Tibial artery (tissue), 4 donors: ENCODE measurements around the gene DUOXA1.

Source experiments
- DNase-seq, 2 donors: peaks; one replicate each; pipeline ENCODE4 v3.0.0-alpha.2; 2019
- H3K27ac ChIP-seq, 2 donors: fragments of 200-600 bp; sonication (generic) in 1 of 2; 1 replicate in 1 of 2; 2 replicates in 1 of 2; pipeline ENCODE4 v1.5.1; 2018 to 2019; ENCODE audit warnings: mild to moderate bottlenecking in 1 of 2
- H3K27me3 ChIP-seq, 2 donors: fragments of 200-600 bp; sonication (generic) in 1 of 2; one replicate each; pipeline versions ENCODE4 v1.5.1 to v1.6.0; 2016 to 2019
- H3K36me3 ChIP-seq, 3 donors: fragments of 200-600 bp; sonication (generic) in 2 of 3; one replicate each; pipeline ENCODE4 v1.5.1; 2016 to 2019; ENCODE audit warnings: mild to moderate bottlenecking in 2 of 3
- H3K4me1 ChIP-seq, 4 donors: fragments of 200-600 bp; sonication (generic) in 2 of 4; 1 replicate in 3 of 4; 2 replicates in 1 of 4; pipeline ENCODE4 v1.5.1; 2016 to 2019
- H3K4me3 ChIP-seq, 2 donors: fragments of 200-600 bp; sonication (generic) in 1 of 2; 1 replicate in 1 of 2; 2 replicates in 1 of 2; pipeline ENCODE4 v1.5.1; 2018 to 2019; ENCODE audit warnings: mild to moderate bottlenecking in 2 of 2
- H3K9me3 ChIP-seq, 3 donors: fragments of 200-600 bp; sonication (generic) in 1 of 3; one replicate each; pipeline ENCODE4 v1.5.1; 2016 to 2019
- intact Hi-C: fragments of 100-400 bp; cut with DNase I; formaldehyde crosslinking; loops from one replicate; pipeline ENCODE4 v1.15.0; 2023; ENCODE audit warnings: low total_unique reads
- TF ChIP-seq, protein P1 (sequence below), 2 experiments: fragments of 200-600 bp in 1 of 2; fragments of 450-650 bp in 1 of 2; IDR thresholded peaks; one replicate each; pipeline ENCODE4 v1.5.1; 2017 to 2019; ENCODE audit warnings: antibody characterized with exemption in 2 of 2, mild to moderate bottlenecking in 1 of 2, moderate library complexity in 1 of 2

The DUOXA1 gene

DNA sequence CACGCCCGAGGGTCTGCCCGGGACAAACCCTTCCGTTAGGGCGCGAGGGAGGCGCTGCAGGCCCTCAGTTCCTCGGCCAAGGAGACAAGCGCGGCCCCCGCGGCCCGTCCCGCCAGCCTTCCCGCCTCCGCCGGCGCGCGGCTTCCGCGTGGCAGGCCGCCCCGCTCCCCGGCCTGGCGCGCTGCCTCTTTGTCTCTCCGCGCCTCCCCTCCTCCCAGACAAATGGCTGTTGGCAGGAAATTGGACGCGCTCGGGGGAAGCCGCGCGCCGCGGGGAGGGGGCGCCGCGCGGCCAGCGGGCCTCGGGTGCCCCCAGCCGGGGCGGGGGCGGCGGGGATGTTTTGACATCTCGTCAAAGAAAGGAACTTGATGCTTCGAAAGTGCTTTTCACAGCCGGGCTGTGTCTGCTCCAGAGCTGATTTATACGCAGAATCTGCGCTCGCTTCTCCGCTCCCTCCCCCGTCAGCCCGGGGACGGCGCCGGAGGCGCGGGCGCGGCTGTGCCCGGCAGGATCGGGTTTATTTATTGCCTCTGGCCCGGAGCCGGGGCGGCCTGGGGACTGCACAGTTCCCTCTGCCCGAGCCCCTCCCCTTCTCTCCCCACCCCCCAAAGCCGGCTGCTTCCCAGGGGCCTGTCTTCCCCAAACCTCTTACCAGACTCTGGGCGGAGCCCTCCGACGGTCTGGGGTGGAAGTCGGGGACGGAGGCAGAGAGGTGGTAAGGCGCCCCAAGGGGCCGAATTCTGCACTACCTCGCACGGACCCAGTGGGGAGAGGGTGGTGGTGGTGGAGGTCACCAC lies 37.4 kb upstream of the DUOXA1 start:
- peak; percentile 89 to 92 for DNase-seq
- H3K36me3 ChIP-seq = peaks cover 0 to 4% (median 0%) of the 10 kb centered on the region in 3 donors
- H3K9me3 ChIP-seq = no peaks in the 10 kb centered on the region
- H3K4me3 ChIP-seq = peak overlapping the region; percentile 67 to 75
- intact Hi-C loops = loop anchor here (2.0 to 10.0 kb wide), 3 partner anchors 35 to 478 kb away; a partner anchor contains a TSS
- no peaks in the 10 kb centered on the region for H3K27me3 ChIP-seq
- peak overlapping the region; percentile 97 for H3K27ac ChIP-seq
- H3K4me1 ChIP-seq = peaks cover 0 to 26% (median 14%) of the 10 kb centered on the region in 4 donors
- TF ChIP-seq, protein P1, sequence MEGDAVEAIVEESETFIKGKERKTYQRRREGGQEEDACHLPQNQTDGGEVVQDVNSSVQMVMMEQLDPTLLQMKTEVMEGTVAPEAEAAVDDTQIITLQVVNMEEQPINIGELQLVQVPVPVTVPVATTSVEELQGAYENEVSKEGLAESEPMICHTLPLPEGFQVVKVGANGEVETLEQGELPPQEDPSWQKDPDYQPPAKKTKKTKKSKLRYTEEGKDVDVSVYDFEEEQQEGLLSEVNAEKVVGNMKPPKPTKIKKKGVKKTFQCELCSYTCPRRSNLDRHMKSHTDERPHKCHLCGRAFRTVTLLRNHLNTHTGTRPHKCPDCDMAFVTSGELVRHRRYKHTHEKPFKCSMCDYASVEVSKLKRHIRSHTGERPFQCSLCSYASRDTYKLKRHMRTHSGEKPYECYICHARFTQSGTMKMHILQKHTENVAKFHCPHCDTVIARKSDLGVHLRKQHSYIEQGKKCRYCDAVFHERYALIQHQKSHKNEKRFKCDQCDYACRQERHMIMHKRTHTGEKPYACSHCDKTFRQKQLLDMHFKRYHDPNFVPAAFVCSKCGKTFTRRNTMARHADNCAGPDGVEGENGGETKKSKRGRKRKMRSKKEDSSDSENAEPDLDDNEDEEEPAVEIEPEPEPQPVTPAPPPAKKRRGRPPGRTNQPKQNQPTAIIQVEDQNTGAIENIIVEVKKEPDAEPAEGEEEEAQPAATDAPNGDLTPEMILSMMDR (IDR thresholded peaks at IDR 0.05) = peak; percentile 60 to 70

DNA sequence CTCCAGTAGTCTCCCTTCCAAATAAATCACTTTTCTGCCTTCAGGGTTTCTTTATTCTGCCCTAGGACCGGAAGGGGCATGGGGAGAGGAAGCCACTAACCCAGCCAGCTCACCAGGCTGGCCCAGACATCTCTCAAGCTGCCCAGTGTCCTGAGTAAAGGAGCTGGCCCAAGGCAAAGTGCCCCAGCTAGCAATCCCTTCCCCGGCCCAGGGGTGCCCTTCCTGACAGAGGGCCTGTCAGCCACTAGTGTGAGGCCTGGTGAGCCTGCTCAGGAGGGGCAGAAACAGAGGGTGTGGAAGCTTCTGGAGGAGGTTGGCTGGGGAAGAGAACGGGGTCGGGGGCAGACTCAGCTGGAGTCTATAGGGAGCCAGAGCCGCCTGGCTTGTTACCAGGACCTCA lies 35.9 kb upstream of the DUOXA1 start:
- no peak for DNase-seq
- Histone ChIP-seq H3K27me3 (no peaks in the 10 kb centered on the region), H3K27ac (peak overlapping the region in 1 of 2 donors; percentile 97), H3K4me1 (peaks cover 0 to 26% (median 14%) of the 10 kb centered on the region in 4 donors), H3K9me3 (no peaks in the 10 kb centered on the region), H3K36me3 (no peaks in the 10 kb centered on the region), H3K4me3 (no peak overlapping the region)
- intact Hi-C loops = loop anchor here (5.0 to 10.0 kb wide), 2 partner anchors 37 to 479 kb away; no protein-coding TSS in a partner anchor
- TF ChIP-seq, protein P1 (IDR thresholded peaks at IDR 0.05) = no peak

DNA sequence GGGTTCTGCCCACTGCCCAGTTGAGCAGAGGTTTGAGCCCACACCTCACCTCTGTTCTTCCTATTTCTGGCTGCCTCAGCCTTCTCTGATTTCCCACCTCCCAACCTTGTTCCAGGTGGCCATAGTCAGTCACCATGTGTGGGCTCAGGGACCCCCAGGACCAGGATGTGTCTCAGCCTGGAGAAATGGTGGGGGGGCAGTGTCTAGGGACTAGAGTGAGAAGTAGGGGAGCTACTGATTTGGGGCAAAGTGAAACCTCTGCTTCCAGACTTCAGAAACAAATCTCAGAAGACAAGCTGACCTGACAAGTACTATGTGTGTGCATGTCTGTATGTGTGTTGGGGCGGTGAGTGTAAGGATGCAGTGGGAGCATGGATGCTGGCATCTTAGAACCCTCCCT lies 35.2 kb upstream of the DUOXA1 start:
- Histone ChIP-seq H3K4me3 (no peak overlapping the region), H3K27me3 (no peaks in the 10 kb centered on the region), H3K27ac (no peak overlapping the region), H3K4me1 (peaks cover 0 to 26% (median 14%) of the 10 kb centered on the region in 4 donors), H3K9me3 (no peaks in the 10 kb centered on the region), H3K36me3 (no peaks in the 10 kb centered on the region)
- TF ChIP-seq, protein P1 (IDR thresholded peaks at IDR 0.05) = no peak
- DNase-seq = no peak
- intact Hi-C loops = loop anchor here (5.0 to 10.0 kb wide), 2 partner anchors 37 to 480 kb away; no protein-coding TSS in a partner anchor

DNA sequence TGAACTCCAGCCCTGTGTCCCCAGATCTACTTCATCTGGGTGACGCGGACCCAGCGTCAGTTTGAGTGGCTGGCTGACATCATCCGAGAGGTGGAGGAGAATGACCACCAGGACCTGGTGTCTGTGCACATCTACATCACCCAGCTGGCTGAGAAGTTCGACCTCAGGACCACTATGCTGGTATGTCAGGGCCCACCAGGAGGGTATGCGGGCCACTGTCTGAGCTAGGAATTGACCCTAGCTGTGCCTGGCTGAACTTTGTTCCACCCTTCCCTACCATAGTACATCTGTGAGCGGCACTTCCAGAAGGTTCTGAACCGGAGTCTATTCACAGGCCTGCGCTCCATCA lies 33.8 kb upstream of the DUOXA1 start:
- H3K27me3 ChIP-seq = no peaks in the 10 kb centered on the region
- H3K9me3 ChIP-seq = no peaks in the 10 kb centered on the region
- intact Hi-C loops = loop anchor here (10.0 kb wide), 1 partner anchor 481 kb away; no protein-coding TSS in a partner anchor
- no peak overlapping the region for H3K27ac ChIP-seq
- no peak overlapping the region for H3K4me3 ChIP-seq
- no peak for DNase-seq
- TF ChIP-seq, protein P1 (IDR thresholded peaks at IDR 0.05) = no peak
- H3K4me1 ChIP-seq = peaks cover 0 to 22% (median 14%) of the 10 kb centered on the region in 4 donors
- no peaks in the 10 kb centered on the region for H3K36me3 ChIP-seq

DNA sequence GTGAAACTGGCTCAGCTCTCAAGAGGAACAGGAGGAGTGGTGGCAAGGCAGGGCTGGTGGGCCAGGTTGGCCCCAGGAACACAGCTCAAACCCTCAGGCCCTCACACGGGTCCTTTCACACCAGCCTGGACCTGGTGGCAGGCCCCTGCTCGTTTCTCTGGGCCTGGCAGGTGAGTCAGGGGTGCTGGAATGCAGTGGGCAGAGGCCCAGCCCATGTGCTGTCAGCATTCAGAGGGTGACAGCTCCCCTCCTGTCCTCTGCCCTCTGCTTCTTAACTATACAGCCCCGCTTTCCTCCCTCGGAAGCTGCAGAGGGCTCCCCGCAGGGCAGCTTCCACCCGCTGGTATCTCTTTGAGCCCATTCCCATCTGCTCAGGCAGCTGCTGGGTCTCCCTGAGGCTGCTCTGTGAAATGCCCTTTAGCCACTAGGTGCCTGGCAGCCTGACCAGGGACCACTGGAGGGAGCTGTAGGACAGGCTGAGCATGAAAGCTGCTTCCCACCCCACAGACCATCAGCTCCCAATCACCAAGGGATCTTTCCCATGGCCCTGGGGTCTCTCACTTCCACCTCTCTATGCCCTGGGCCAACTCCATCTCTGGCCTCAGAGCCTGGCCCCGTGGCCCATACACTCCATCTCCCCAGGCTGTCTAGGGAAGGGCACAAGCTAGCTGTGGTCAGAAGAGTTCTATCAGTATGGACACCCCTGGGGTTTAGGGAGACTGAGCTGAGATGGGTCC lies 33.3 kb upstream of the DUOXA1 start:
- intact Hi-C loops = loop anchor here (10.0 kb wide), 1 partner anchor 482 kb away; no protein-coding TSS in a partner anchor
- Histone ChIP-seq H3K9me3 (no peaks in the 10 kb centered on the region), H3K27ac (no peak overlapping the region), H3K36me3 (no peaks in the 10 kb centered on the region), H3K27me3 (no peaks in the 10 kb centered on the region), H3K4me3 (no peak overlapping the region), H3K4me1 (peaks cover 0 to 20% (median 14%) of the 10 kb centered on the region in 4 donors)
- peak; percentile 72 to 84 for DNase-seq
- TF ChIP-seq, protein P1 (IDR thresholded peaks at IDR 0.05) = peak; percentile 82 to 91
